WTC11 (cell line): ENCODE measurements around the gene FBLN7. TPM values are rescaled to one million over a fixed set of nuclear protein-coding genes. Genes with fewer than 3 reads are reported as not detected.

Experiments
- ATAC-seq: fragments of 200-7000 bp; cut with Tn5 transposase; 2 replicates; pipeline ENCODE4 v1.10.0; 2021; ENCODE audit warnings: mild to moderate bottlenecking, moderate library complexity
- CTCF ChIA-PET: fragments of 300-600 bp; sonication (Branson Sonifier 250); formaldehyde crosslinking; loops from one replicate; lab custom pipeline; 2021; ENCODE audit warnings: antibody characterized with exemption; lab: Charles Lee
- POLR2A ChIA-PET: fragments of 350-600 bp; sonication (Branson Sonifier 250); formaldehyde crosslinking; loops from one replicate; lab custom pipeline; 2021; ENCODE audit warnings: antibody characterized with exemption; lab: Charles Lee
- DNase-seq: peaks from one replicate; pipeline ENCODE4 v3.0.0; 2021; ENCODE audit warnings: low spot score
- H3K27ac Mint-ChIP-seq: 2 replicates; pipeline ENCODE4 v1.8.0; 2021; ENCODE audit warnings: mixed read lengths
- H3K27me3 Mint-ChIP-seq: 2 replicates; pipeline ENCODE4 v1.8.0; 2021; ENCODE audit warnings: low read depth, mild to moderate bottlenecking, moderate library complexity, mixed read lengths
- H3K36me3 Mint-ChIP-seq: 2 replicates; pipeline ENCODE4 v1.8.0; 2021; ENCODE audit warnings: mixed read lengths
- H3K4me1 Mint-ChIP-seq: 2 replicates; pipeline ENCODE4 v1.8.0; 2022; ENCODE audit warnings: mixed read lengths
- H3K4me3 Mint-ChIP-seq: 2 replicates; pipeline ENCODE4 v1.8.0; 2021; ENCODE audit warnings: mild to moderate bottlenecking, moderate library complexity, mixed read lengths
- H3K9me3 Mint-ChIP-seq: 2 replicates; pipeline ENCODE4 v1.8.0; 2021; ENCODE audit warnings: mixed read lengths
- CREB1 ChIP-seq: sonication (generic); formaldehyde crosslinking; IDR thresholded peaks from 2 replicates; pipeline ENCODE4 v1.8.0; 2023; ENCODE audit warnings: mild to moderate bottlenecking, missing genetic modification reagents
- CREM ChIP-seq: sonication (generic); formaldehyde crosslinking; IDR thresholded peaks from 2 replicates; pipeline ENCODE4 v1.8.1; 2022; ENCODE audit warnings: mild to moderate bottlenecking, missing genetic modification reagents, moderate library complexity
- ELF4 ChIP-seq: sonication (generic); formaldehyde crosslinking; IDR thresholded peaks from 2 replicates; pipeline ENCODE4 v1.8.1; 2022; ENCODE audit warnings: low read depth, mild to moderate bottlenecking, moderate library complexity, missing genetic modification reagents
- EMX1 ChIP-seq: fragments of 250-450 bp; sonication (Bioruptor Pico); IDR thresholded peaks from 2 replicates; pipeline ENCODE4 v1.8.0; 2021; ENCODE audit warnings: mild to moderate bottlenecking
- ETV6 ChIP-seq: sonication (generic); formaldehyde crosslinking; IDR thresholded peaks from 2 replicates; pipeline ENCODE4 v1.8.1; 2022; ENCODE audit warnings: mild to moderate bottlenecking, missing genetic modification reagents
- FOXJ3 ChIP-seq: sonication (generic); formaldehyde crosslinking; IDR thresholded peaks from 2 replicates; pipeline ENCODE4 v1.9.0; 2021; ENCODE audit warnings: missing genetic modification reagents, mild to moderate bottlenecking, borderline replicate concordance
- FOXP1 ChIP-seq: sonication (generic); formaldehyde crosslinking; IDR thresholded peaks from 2 replicates; pipeline ENCODE4 v1.8.0; 2022; ENCODE audit warnings: missing genetic modification reagents, mild to moderate bottlenecking, moderate library complexity, borderline replicate concordance
- JAZF1 ChIP-seq: fragments of 250-450 bp; sonication (Bioruptor Pico); IDR thresholded peaks from 2 replicates; pipeline ENCODE4 v1.9.0; 2021; ENCODE audit warnings: moderate library complexity, mild to moderate bottlenecking, inconsistent platforms
- MXD4 ChIP-seq: fragments of 250-450 bp; sonication (Bioruptor Pico); IDR thresholded peaks from 2 replicates; pipeline ENCODE4 v1.8.0; 2021; ENCODE audit warnings: mild to moderate bottlenecking, moderate library complexity, borderline replicate concordance
- PRRX2 ChIP-seq: fragments of 250-450 bp; sonication (Bioruptor Pico); IDR thresholded peaks from 2 replicates; pipeline ENCODE4 v1.8.0; 2021; ENCODE audit warnings: mild to moderate bottlenecking
- RELA ChIP-seq: sonication (generic); formaldehyde crosslinking; IDR thresholded peaks from 2 replicates; pipeline ENCODE4 v1.8.1; 2022; ENCODE audit warnings: missing genetic modification reagents, mild to moderate bottlenecking, borderline replicate concordance
- SOX15 ChIP-seq: fragments of 250-450 bp; sonication (Bioruptor Pico); IDR thresholded peaks from 2 replicates; pipeline ENCODE4 v1.9.0; 2021; ENCODE audit warnings: mild to moderate bottlenecking
- TEAD1 ChIP-seq: sonication (generic); formaldehyde crosslinking; IDR thresholded peaks from 2 replicates; pipeline ENCODE4 v1.8.0; 2022; ENCODE audit warnings: mild to moderate bottlenecking, missing genetic modification reagents
- ZNF138 ChIP-seq: sonication (generic); formaldehyde crosslinking; conservative IDR thresholded peaks from 2 replicates; pipeline ENCODE4 v1.8.1; 2022; ENCODE audit warnings: mild to moderate bottlenecking, moderate library complexity, missing genetic modification reagents
- ZNF263 ChIP-seq: sonication (generic); formaldehyde crosslinking; IDR thresholded peaks from 2 replicates; pipeline ENCODE4 v1.8.1; 2022; ENCODE audit warnings: low read depth, mild to moderate bottlenecking, moderate library complexity, missing genetic modification reagents
- ZNF416 ChIP-seq: fragments of 250-450 bp; sonication (Bioruptor Pico); IDR thresholded peaks from 2 replicates; pipeline ENCODE4 v1.9.0; 2021; ENCODE audit warnings: mild to moderate bottlenecking, inconsistent platforms
- total RNA-seq: library from RNA; stranded (reverse); gene quantifications from 3 replicates; pipeline ENCODE4 v1.2.3, GENCODE V29; 2021
- TF ChIP-seq, protein P1 (sequence below): sonication (generic); formaldehyde crosslinking; IDR thresholded peaks from 2 replicates; pipeline ENCODE4 v1.8.1; 2023; ENCODE audit warnings: mild to moderate bottlenecking, missing genetic modification reagents, moderate library complexity
- TF ChIP-seq, protein P2 (sequence below): sonication (generic); formaldehyde crosslinking; IDR thresholded peaks from 2 replicates; pipeline ENCODE4 v1.8.1; 2022; ENCODE audit warnings: missing genetic modification reagents, borderline replicate concordance
- TF ChIP-seq, protein P3 (sequence below): sonication (generic); formaldehyde crosslinking; IDR thresholded peaks from 2 replicates; pipeline ENCODE4 v1.8.0; 2022; ENCODE audit warnings: mild to moderate bottlenecking, missing genetic modification reagents
- TF ChIP-seq, protein P4 (sequence below): sonication (generic); formaldehyde crosslinking; IDR thresholded peaks from 2 replicates; pipeline ENCODE4 v1.8.0; 2022; ENCODE audit warnings: missing genetic modification reagents
- TF ChIP-seq, protein P5 (sequence below): fragments of 250-450 bp; sonication (Bioruptor Pico); IDR thresholded peaks from 2 replicates; pipeline ENCODE4 v1.9.0; 2021; ENCODE audit warnings: mild to moderate bottlenecking
- TF ChIP-seq, protein P6 (sequence below): fragments of 250-450 bp; sonication (Bioruptor Pico); IDR thresholded peaks from 2 replicates; pipeline ENCODE4 v1.9.0; 2021; ENCODE audit warnings: moderate library complexity, mild to moderate bottlenecking, inconsistent platforms, borderline replicate concordance
- TF ChIP-seq, protein P7 (sequence below): fragments of 250-450 bp; sonication (Bioruptor Pico); IDR thresholded peaks from 2 replicates; pipeline ENCODE4 v1.8.0; 2021; ENCODE audit warnings: mild to moderate bottlenecking
- TF ChIP-seq, protein P8 (sequence below): sonication (generic); formaldehyde crosslinking; IDR thresholded peaks from 2 replicates; pipeline ENCODE4 v1.8.1; 2022; ENCODE audit warnings: low read depth, mild to moderate bottlenecking, moderate library complexity, missing genetic modification reagents, borderline replicate concordance

The FBLN7 gene
- total RNA-seq, 1 experiment from 2014 or later = 0.55 TPM

DNA sequence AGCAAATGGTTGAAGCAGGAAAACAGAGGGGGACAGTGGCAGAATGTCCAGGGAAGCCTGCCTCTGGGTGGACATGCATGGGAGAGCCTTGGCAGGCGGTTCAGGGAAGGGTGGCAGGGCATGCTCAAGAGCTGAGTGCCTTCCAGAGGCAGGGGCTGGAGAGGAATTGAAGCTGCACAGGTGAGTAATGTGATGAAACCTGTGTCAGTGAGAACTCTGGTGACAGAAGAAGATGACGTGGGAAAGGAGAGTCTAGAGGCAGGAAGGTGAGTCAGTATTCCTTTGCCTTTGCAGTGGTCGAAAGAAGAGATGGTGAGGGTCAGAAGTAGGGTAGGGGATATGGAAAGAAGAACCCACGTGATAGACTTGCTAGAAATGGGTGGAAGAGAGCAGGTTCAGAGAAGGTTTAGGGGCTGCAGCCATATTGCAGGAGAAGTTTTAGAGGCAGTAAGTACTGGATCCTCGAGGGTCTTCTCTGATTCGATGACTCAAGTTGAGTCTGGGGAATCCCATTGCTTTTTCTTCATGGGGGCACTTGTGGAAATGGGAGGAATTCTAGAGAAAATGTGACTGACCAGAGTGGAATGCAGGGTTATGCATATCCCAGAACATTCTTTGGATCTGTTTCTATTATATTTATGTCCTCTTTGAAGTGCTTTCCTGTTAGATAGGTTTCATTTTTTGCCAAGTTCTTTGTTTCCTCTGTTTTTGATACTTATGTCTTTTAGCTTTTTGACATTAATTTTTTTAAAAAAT, 45.7 kb upstream of the FBLN7 start:
- Mint-ChIP-seq H3K27ac (no peak overlapping the region), H3K4me3 (no peak overlapping the region), H3K36me3 (peaks cover 10% of the 10 kb centered on the region), H3K9me3 (no peaks in the 10 kb centered on the region), H3K4me1 (no peaks in the 10 kb centered on the region), H3K27me3 (no peaks in the 10 kb centered on the region)
- ChIA-PET CTCF (no interaction called here), POLR2A (no interaction called here)
- TF ChIP-seq, protein P1, sequence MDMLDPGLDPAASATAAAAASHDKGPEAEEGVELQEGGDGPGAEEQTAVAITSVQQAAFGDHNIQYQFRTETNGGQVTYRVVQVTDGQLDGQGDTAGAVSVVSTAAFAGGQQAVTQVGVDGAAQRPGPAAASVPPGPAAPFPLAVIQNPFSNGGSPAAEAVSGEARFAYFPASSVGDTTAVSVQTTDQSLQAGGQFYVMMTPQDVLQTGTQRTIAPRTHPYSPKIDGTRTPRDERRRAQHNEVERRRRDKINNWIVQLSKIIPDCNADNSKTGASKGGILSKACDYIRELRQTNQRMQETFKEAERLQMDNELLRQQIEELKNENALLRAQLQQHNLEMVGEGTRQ = no peak
- TF ChIP-seq, protein P2, sequence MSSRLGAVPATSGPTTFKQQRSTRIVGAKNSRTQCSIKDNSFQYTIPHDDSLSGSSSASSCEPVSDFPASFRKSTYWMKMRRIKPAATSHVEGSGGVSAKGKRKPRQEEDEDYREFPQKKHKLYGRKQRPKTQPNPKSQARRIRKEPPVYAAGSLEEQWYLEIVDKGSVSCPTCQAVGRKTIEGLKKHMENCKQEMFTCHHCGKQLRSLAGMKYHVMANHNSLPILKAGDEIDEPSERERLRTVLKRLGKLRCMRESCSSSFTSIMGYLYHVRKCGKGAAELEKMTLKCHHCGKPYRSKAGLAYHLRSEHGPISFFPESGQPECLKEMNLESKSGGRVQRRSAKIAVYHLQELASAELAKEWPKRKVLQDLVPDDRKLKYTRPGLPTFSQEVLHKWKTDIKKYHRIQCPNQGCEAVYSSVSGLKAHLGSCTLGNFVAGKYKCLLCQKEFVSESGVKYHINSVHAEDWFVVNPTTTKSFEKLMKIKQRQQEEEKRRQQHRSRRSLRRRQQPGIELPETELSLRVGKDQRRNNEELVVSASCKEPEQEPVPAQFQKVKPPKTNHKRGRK (CRISPR knock-in tag) = no peak
- TF ChIP-seq, protein P3, sequence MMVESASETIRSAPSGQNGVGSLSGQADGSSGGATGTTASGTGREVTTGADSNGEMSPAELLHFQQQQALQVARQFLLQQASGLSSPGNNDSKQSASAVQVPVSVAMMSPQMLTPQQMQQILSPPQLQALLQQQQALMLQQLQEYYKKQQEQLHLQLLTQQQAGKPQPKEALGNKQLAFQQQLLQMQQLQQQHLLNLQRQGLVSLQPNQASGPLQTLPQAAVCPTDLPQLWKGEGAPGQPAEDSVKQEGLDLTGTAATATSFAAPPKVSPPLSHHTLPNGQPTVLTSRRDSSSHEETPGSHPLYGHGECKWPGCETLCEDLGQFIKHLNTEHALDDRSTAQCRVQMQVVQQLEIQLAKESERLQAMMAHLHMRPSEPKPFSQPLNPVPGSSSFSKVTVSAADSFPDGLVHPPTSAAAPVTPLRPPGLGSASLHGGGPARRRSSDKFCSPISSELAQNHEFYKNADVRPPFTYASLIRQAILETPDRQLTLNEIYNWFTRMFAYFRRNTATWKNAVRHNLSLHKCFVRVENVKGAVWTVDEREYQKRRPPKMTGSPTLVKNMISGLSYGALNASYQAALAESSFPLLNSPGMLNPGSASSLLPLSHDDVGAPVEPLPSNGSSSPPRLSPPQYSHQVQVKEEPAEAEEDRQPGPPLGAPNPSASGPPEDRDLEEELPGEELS (CRISPR knock-in tag) = no peak
- no peak for TF ChIP-seq FOXJ3
- TF ChIP-seq RELA (CRISPR knock-in tag) = no peak
- no peak for DNase-seq
- no peak for ATAC-seq

DNA sequence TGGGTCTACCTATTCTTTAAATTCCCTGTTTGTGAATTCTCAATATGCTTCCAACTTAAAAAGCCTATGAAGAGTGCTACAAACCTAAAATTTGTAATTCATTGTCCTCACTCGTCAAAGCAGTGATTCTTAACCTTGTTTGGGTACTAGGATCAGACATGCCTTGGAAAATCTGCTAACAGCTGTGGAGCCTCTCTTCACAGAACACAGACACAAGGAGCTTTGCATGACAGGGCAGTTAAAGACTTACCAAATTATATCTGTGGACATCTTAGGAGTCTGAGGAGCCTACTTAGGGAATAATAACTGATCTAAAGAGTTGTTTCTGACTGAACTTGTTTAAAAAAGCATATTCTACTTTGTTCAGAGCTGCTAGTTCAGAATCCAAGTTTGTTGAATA, 45.0 kb upstream of the FBLN7 start:
- POLR2A ChIA-PET = no interaction called here
- Mint-ChIP-seq H3K4me3 (no peak overlapping the region), H3K27ac (no peak overlapping the region), H3K9me3 (no peaks in the 10 kb centered on the region)
- TF ChIP-seq, protein P4, sequence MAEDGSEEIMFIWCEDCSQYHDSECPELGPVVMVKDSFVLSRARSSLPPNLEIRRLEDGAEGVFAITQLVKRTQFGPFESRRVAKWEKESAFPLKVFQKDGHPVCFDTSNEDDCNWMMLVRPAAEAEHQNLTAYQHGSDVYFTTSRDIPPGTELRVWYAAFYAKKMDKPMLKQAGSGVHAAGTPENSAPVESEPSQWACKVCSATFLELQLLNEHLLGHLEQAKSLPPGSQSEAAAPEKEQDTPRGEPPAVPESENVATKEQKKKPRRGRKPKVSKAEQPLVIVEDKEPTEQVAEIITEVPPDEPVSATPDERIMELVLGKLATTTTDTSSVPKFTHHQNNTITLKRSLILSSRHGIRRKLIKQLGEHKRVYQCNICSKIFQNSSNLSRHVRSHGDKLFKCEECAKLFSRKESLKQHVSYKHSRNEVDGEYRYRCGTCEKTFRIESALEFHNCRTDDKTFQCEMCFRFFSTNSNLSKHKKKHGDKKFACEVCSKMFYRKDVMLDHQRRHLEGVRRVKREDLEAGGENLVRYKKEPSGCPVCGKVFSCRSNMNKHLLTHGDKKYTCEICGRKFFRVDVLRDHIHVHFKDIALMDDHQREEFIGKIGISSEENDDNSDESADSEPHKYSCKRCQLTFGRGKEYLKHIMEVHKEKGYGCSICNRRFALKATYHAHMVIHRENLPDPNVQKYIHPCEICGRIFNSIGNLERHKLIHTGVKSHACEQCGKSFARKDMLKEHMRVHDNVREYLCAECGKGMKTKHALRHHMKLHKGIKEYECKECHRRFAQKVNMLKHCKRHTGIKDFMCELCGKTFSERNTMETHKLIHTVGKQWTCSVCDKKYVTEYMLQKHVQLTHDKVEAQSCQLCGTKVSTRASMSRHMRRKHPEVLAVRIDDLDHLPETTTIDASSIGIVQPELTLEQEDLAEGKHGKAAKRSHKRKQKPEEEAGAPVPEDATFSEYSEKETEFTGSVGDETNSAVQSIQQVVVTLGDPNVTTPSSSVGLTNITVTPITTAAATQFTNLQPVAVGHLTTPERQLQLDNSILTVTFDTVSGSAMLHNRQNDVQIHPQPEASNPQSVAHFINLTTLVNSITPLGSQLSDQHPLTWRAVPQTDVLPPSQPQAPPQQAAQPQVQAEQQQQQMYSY (CRISPR knock-in tag) = no peak
- no peak for TF ChIP-seq ZNF263 (CRISPR knock-in tag)
- TF ChIP-seq TEAD1 (CRISPR knock-in tag) = no peak
- TF ChIP-seq SOX15 = no peak
- TF ChIP-seq, protein P5, sequence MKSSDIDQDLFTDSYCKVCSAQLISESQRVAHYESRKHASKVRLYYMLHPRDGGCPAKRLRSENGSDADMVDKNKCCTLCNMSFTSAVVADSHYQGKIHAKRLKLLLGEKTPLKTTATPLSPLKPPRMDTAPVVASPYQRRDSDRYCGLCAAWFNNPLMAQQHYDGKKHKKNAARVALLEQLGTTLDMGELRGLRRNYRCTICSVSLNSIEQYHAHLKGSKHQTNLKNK (CRISPR knock-in tag) = no peak
- no peak for TF ChIP-seq ELF4 (CRISPR knock-in tag)
- no peak for TF ChIP-seq ZNF416
- no peak for TF ChIP-seq RELA (CRISPR knock-in tag)
- no peak for TF ChIP-seq EMX1 (CRISPR knock-in tag)
- no peak for TF ChIP-seq ETV6 (CRISPR knock-in tag)
- TF ChIP-seq CREM (CRISPR knock-in tag) = no peak
- no peak for TF ChIP-seq MXD4 (CRISPR knock-in tag)
- TF ChIP-seq ZNF138 (CRISPR knock-in tag) = no peak
- TF ChIP-seq JAZF1 (CRISPR knock-in tag) = no peak
- TF ChIP-seq PRRX2 (CRISPR knock-in tag) = no peak
- TF ChIP-seq, protein P6, sequence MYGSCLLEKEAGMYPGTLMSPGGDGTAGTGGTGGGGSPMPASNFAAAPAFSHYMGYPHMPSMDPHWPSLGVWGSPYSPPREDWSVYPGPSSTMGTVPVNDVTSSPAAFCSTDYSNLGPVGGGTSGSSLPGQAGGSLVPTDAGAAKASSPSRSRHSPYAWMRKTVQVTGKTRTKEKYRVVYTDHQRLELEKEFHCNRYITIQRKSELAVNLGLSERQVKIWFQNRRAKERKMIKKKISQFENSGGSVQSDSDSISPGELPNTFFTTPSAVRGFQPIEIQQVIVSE (CRISPR knock-in tag) = no peak
- TF ChIP-seq, protein P7, sequence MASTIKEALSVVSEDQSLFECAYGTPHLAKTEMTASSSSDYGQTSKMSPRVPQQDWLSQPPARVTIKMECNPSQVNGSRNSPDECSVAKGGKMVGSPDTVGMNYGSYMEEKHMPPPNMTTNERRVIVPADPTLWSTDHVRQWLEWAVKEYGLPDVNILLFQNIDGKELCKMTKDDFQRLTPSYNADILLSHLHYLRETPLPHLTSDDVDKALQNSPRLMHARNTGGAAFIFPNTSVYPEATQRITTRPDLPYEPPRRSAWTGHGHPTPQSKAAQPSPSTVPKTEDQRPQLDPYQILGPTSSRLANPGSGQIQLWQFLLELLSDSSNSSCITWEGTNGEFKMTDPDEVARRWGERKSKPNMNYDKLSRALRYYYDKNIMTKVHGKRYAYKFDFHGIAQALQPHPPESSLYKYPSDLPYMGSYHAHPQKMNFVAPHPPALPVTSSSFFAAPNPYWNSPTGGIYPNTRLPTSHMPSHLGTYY (CRISPR knock-in tag) = no peak
- no peak for TF ChIP-seq CREB1 (CRISPR knock-in tag)
- no peak for TF ChIP-seq FOXP1 (CRISPR knock-in tag)
- TF ChIP-seq, protein P8, sequence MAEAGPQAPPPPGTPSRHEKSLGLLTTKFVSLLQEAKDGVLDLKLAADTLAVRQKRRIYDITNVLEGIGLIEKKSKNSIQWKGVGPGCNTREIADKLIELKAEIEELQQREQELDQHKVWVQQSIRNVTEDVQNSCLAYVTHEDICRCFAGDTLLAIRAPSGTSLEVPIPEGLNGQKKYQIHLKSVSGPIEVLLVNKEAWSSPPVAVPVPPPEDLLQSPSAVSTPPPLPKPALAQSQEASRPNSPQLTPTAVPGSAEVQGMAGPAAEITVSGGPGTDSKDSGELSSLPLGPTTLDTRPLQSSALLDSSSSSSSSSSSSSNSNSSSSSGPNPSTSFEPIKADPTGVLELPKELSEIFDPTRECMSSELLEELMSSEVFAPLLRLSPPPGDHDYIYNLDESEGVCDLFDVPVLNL = no peak
- TF ChIP-seq, all 79 proteins: peak for 0
- H3K4me1 Mint-ChIP-seq = no peaks in the 10 kb centered on the region
- DNase-seq (no peak), ATAC-seq (no peak)
- CTCF ChIA-PET = no interaction called here
- H3K36me3 Mint-ChIP-seq = peaks cover 8% of the 10 kb centered on the region
- no peaks in the 10 kb centered on the region for H3K27me3 Mint-ChIP-seq
